GM18520 (cell line): Measurements from ENCODE around the gene ADRB2.
"Not testable (repeated sequence)": the region's sequence is repeated elsewhere in the genome, so short reads cannot be mapped to it uniquely, and the experiment has no call there.

Experiments used
- ATAC-seq: cut with Tn5 transposase; IDR thresholded peaks from one replicate; pipeline ENCODE4 v1.9.1; 2021; ENCODE audit not compliant: unreplicated experiment

The ADRB2 gene

GRCh38 chr5:148826053-148826738, at the start of gene ADRB2:
Gene ADRB2 (plus strand): TSS chr5:148826611. CDS start chr5:148826832, 221 bp downstream.
- peak; percentile 88 for ATAC-seq

- no peak for ATAC-seq
These were observed 49.6 kb upstream of the ADRB2 start for GRCh38 chr5:148776780-148777179.

- no peak for ATAC-seq
These were observed 47.5 kb upstream of the ADRB2 start for GRCh38 chr5:148778882-148779281.

GRCh38 chr5:148780711-148781110, 45.7 kb upstream of the ADRB2 start:
- no peak for ATAC-seq

GRCh38 chr5:148781766-148782165, 44.6 kb upstream of the ADRB2 start:
- ATAC-seq = no peak

- no peak for ATAC-seq
These were observed 41.2 kb upstream of the ADRB2 start for GRCh38 chr5:148785223-148785622.

GRCh38 chr5:148786456-148786855, 40.0 kb upstream of the ADRB2 start:
- no peak for ATAC-seq

GRCh38 chr5:148788636-148789035, 37.8 kb upstream of the ADRB2 start:
- no peak for ATAC-seq

- peak; percentile 2 for ATAC-seq
These were observed 35.7 kb upstream of the ADRB2 start for GRCh38 chr5:148790545-148791333.

- peak; percentile 96 for ATAC-seq
These were observed 35.1 kb upstream of the ADRB2 start for GRCh38 chr5:148791334-148791667.

GRCh38 chr5:148791696-148792095, 34.7 kb upstream of the ADRB2 start:
- no peak for ATAC-seq

- no peak for ATAC-seq
These were observed 33.7 kb upstream of the ADRB2 start for GRCh38 chr5:148792744-148793143.

- no peak for ATAC-seq
These were observed 33.1 kb upstream of the ADRB2 start for GRCh38 chr5:148793261-148793660.

GRCh38 chr5:148794275-148794674, 32.1 kb upstream of the ADRB2 start:
- no peak for ATAC-seq

- no peak for ATAC-seq
These were observed 31.5 kb upstream of the ADRB2 start for GRCh38 chr5:148794729-148795561.

GRCh38 chr5:148796936-148797335, 29.5 kb upstream of the ADRB2 start:
- ATAC-seq = no peak

- ATAC-seq = no peak
These were observed 27.6 kb upstream of the ADRB2 start for GRCh38 chr5:148798786-148799185.

GRCh38 chr5:148799737-148800527, 26.5 kb upstream of the ADRB2 start:
- no peak for ATAC-seq

- ATAC-seq = no peak
These were observed 24.6 kb upstream of the ADRB2 start for GRCh38 chr5:148801682-148802276.

GRCh38 chr5:148803451-148803850, 23.0 kb upstream of the ADRB2 start:
- not testable (repeated sequence) for ATAC-seq
